Osteoblast (primary cell): Measurements from ENCODE around the gene SLC22A5. TPM values are rescaled to one million over a fixed set of nuclear protein-coding genes. Genes with fewer than 3 reads are reported as not detected.

Experiments
- DNase-seq: peaks from one replicate; pipeline ENCODE4 v3.0.0; 2011; ENCODE audit warnings: low spot score, mixed read lengths; ENCODE audit not compliant: insufficient read length; ENCODE audit errors: missing footprints
- H2AFZ ChIP-seq: 2 replicates; pipeline ENCODE4 v1.6.0; 2011; ENCODE audit warnings: mild to moderate bottlenecking, low read length
- H3K27ac ChIP-seq: 2 replicates; pipeline ENCODE4 v1.5.1; 2011; ENCODE audit warnings: mild to moderate bottlenecking, low read depth, low read length, moderate library complexity
- H3K27me3 ChIP-seq: 2 replicates; pipeline ENCODE4 v1.6.0; 2012; ENCODE audit warnings: mild to moderate bottlenecking, control low read depth, inconsistent platforms, low read length, moderate library complexity; ENCODE audit not compliant: insufficient read depth
- H3K36me3 ChIP-seq: 2 replicates; pipeline ENCODE4 v1.5.1; 2011; ENCODE audit warnings: mild to moderate bottlenecking, low read length, control low read depth, moderate library complexity; ENCODE audit not compliant: insufficient read depth
- H3K4me1 ChIP-seq: 2 replicates; pipeline ENCODE4 v1.5.1; 2011; ENCODE audit warnings: mild to moderate bottlenecking, low read length, control low read depth, moderate library complexity; ENCODE audit not compliant: insufficient read depth
- H3K4me2 ChIP-seq: 2 replicates; pipeline ENCODE4 v1.6.0; 2011; ENCODE audit warnings: mild to moderate bottlenecking, low read length; ENCODE audit not compliant: insufficient read depth
- H3K4me3 ChIP-seq: fragments of 200-600 bp; sonication (generic); 3 replicates; pipeline ENCODE4 v1.5.1; 2012; ENCODE audit warnings: mild to moderate bottlenecking, low read length, inconsistent platforms; ENCODE audit not compliant: insufficient read depth
- H3K79me2 ChIP-seq: 2 replicates; pipeline ENCODE4 v1.6.0; 2012; ENCODE audit warnings: mild to moderate bottlenecking, low read length, control low read depth, inconsistent platforms; ENCODE audit not compliant: insufficient read depth
- H3K9me3 ChIP-seq: 2 replicates; pipeline ENCODE4 v1.5.1; 2011; ENCODE audit warnings: low read depth, low read length, control low read depth
- H4K20me1 ChIP-seq: 2 replicates; pipeline ENCODE4 v1.6.0; 2012; ENCODE audit warnings: mild to moderate bottlenecking, low read length, control low read depth; ENCODE audit not compliant: insufficient read depth
- total RNA-seq: library from RNA; depleted of rRNA; stranded (reverse); fragments of >200 nt; gene quantifications from 2 replicates; pipeline ENCODE4 v1.2.3, GENCODE V29; 2012
- TF ChIP-seq, protein P1 (sequence below): IDR thresholded peaks from 2 replicates; pipeline ENCODE4 v1.5.1; 2011; ENCODE audit warnings: mild to moderate bottlenecking, low read depth, low read length, moderate library complexity; ENCODE audit errors: extremely low read depth

Gene SLC22A5
- total RNA-seq, 1 donor: 5.4 TPM

DNA sequence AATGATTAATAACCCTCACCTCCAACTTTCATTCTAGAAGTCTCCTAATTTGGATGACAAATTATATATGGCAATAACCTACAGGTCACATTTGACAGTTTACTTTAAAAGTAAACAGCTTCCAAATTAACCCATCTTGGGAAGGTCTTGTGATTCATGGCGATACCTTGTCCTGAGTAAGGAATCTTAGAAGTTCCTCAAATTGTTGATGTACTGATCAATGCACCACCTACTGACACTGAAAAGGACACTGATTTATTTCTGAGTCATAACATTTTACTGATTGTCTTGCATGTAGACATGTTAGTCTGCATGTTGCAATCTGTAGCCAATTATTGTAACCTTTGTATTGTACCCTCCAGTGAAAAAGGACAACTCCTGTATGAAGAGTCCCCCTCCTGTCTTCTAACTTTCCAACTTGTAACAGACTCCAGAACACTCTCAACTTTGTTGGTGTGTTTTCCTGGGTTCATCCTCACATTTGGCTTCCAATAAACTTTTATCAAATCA, 16.0 kb upstream of the SLC22A5 start:
- H3K4me1 ChIP-seq: no peaks in the 10 kb centered on the region
- peaks cover 8% of the 10 kb centered on the region for H3K27me3 ChIP-seq
- no peak overlapping the region for H3K4me2 ChIP-seq
- no peaks in the 10 kb centered on the region for H3K36me3 ChIP-seq
- no peaks in the 10 kb centered on the region for H3K9me3 ChIP-seq
- no peak overlapping the region for H3K4me3 ChIP-seq
- no peak overlapping the region for H2AFZ ChIP-seq
- H4K20me1 ChIP-seq: no peaks in the 10 kb centered on the region
- H3K27ac ChIP-seq: no peak overlapping the region
- H3K79me2 ChIP-seq: no peaks in the 10 kb centered on the region
- no peak for DNase-seq
- TF ChIP-seq, protein P1, sequence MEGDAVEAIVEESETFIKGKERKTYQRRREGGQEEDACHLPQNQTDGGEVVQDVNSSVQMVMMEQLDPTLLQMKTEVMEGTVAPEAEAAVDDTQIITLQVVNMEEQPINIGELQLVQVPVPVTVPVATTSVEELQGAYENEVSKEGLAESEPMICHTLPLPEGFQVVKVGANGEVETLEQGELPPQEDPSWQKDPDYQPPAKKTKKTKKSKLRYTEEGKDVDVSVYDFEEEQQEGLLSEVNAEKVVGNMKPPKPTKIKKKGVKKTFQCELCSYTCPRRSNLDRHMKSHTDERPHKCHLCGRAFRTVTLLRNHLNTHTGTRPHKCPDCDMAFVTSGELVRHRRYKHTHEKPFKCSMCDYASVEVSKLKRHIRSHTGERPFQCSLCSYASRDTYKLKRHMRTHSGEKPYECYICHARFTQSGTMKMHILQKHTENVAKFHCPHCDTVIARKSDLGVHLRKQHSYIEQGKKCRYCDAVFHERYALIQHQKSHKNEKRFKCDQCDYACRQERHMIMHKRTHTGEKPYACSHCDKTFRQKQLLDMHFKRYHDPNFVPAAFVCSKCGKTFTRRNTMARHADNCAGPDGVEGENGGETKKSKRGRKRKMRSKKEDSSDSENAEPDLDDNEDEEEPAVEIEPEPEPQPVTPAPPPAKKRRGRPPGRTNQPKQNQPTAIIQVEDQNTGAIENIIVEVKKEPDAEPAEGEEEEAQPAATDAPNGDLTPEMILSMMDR: no peak

DNA sequence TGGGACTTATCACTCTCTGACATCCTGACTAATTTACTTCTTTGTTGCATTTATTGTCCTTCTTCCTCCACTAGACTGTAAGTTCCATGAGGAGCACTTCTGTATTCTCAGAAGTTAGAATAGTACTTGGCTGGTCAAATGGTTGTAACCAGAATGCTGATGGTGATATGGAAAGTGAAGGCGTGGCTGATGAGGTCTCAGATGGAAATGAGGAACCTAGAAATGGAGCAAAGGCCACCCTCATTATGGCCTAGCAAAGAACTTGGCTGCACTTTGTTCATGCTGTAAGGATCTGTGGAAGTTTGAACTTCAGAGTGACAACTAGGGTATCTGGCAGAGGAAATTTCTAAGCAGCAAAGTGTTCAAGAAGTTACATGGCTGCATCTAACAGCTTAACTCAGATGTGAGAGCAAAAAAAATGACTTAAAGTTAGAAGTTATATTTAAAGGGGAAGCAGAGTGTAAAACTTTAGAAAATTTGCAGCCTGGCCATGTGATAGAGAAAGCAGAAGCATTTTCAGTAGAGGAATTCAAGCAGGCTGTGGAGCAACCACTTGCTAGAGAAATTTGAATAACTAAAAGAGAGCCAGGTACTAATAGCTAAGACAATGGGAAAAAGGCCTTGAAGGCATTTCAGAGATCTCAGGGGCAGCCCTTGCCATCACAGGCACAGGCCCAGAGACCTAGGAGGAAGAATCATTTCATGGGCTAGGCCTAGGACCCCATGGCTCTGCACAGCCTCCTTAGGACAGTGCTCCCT, 14.9 kb upstream of the SLC22A5 start:
- no peak for DNase-seq
- Histone ChIP-seq H3K27me3 (peaks cover 8% of the 10 kb centered on the region), H3K79me2 (no peaks in the 10 kb centered on the region), H3K27ac (no peak overlapping the region), H3K9me3 (no peaks in the 10 kb centered on the region), H3K4me2 (no peak overlapping the region), H3K36me3 (no peaks in the 10 kb centered on the region), H3K4me1 (no peaks in the 10 kb centered on the region), H2AFZ (no peak overlapping the region), H3K4me3 (no peak overlapping the region), H4K20me1 (no peaks in the 10 kb centered on the region)
- TF ChIP-seq, protein P1: no peak

DNA sequence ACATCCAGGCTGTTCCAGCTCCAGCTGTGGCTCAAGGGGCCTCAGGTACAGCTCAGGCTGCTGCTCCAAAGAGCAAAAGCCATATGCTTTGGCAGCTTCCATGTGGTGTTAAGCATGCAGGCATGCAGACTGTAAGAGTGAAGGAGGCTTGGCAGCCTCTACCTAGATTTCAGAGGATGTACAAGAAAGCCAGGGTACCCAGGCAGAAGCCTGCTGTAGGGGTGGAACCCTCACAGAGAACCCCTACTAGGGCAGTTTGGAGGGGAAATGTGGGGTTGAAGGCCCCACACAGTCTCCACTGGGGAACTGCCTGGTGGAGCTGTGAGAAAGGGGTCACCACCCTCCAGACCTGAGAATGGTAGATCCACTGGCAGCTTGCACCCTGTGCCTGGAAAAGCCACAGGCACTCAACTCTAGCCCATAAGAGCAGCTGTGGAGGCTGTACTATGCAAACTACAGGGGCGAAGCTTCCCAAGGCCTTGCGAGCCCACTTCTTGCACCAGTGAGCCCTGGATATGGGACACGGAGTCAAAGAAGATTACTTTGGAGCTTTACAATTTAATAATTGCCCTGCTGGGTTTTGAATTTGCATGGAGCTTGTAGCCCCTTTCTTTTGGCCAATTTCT, 14.3 kb upstream of the SLC22A5 start:
- Histone ChIP-seq H3K79me2 (no peaks in the 10 kb centered on the region), H3K9me3 (no peaks in the 10 kb centered on the region), H3K27me3 (peaks cover 8% of the 10 kb centered on the region), H3K36me3 (no peaks in the 10 kb centered on the region), H3K4me1 (no peaks in the 10 kb centered on the region), H2AFZ (no peak overlapping the region), H3K4me2 (no peak overlapping the region), H3K27ac (no peak overlapping the region), H3K4me3 (no peak overlapping the region), H4K20me1 (no peaks in the 10 kb centered on the region)
- no peak for DNase-seq
- TF ChIP-seq, protein P1: no peak

DNA sequence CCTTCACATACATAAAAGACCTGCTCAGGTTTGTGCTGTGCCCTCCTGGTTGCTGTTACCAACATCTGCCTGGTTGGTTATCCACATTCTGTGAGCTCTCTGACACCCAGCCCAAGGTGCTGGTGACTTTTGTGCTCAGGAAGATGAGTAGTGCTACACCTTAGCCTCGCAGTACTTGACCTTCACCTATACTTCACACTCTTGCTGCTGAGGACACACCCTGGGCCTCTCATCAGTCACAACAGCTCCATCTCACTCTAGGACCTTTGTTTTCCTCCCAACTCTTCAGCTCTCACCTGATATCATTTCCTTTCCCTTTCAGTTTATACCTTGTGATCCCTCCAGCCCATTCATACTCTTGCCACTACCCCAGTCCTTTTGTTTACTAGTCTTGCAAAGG, 10.7 kb upstream of the SLC22A5 start:
- Histone ChIP-seq H4K20me1 (no peaks in the 10 kb centered on the region), H3K27me3 (peaks cover 3% of the 10 kb centered on the region)
- TF ChIP-seq, protein P1: no peak

More for the DNA sequence above, 10.7 kb upstream of the SLC22A5 start:
- H3K79me2 ChIP-seq: no peaks in the 10 kb centered on the region
- no peaks in the 10 kb centered on the region for H3K36me3 ChIP-seq
- no peak overlapping the region for H2AFZ ChIP-seq
- H3K4me3 ChIP-seq: no peak overlapping the region
- no peak overlapping the region for H3K27ac ChIP-seq
- peaks cover 10% of the 10 kb centered on the region for H3K4me1 ChIP-seq
- DNase-seq: no peak
- no peak overlapping the region for H3K4me2 ChIP-seq
- H3K9me3 ChIP-seq: no peaks in the 10 kb centered on the region
